Measurements from ENCODE around the gene CTSW. TPM values are rescaled to one million over a fixed set of nuclear protein-coding genes. Genes with fewer than 3 reads are reported as not detected.
A peak's percentile ranks its signal among the peaks of the same experiment; 100 is the strongest.

CTSW gene
- total RNA-seq, 2 experiments from 2014 or later = not detected

GRCh38 chr11:65873318-65874156 is 6.1 kb upstream of the CTSW start:
- Histone ChIP-seq H3K9me2 (ENCODE audit: insufficient read depth, low read length) (no peaks in the 10 kb centered on the region), H3K79me2 (ENCODE audit: insufficient read depth, low read depth, low read length) (no peaks in the 10 kb centered on the region), H3K36me3 (ENCODE audit: insufficient read depth, low read length) (no peaks in the 10 kb centered on the region), H3K4me2 (ENCODE audit: low read length) (peak overlapping the region; percentile 89), H3K4me1 (ENCODE audit: insufficient read depth, low read length, poor library complexity, severe bottlenecking) (peaks cover 28% of the 10 kb centered on the region), H4K20me1 (ENCODE audit: insufficient read depth, low read length) (no peaks in the 10 kb centered on the region), H3K27ac (ENCODE audit: low read depth, low read length, poor library complexity, severe bottlenecking) (peak overlapping the region; percentile 46), H3K9me3 (ENCODE audit: low read length) (no peaks in the 10 kb centered on the region), H3K4me3 (ENCODE audit: low read depth, low read length, poor library complexity, severe bottlenecking) (peak overlapping the region; percentile 61), H2AFZ (ENCODE audit: low read length) (peak overlapping the region; percentile 76; the same call in 1 of the 2 replicates)
- TF ChIP-seq CTCF (conservative IDR thresholded peaks at IDR 0.05; ENCODE audit: low read length) = no peak
- no peak for TF ChIP-seq EZH2phosphoT487 (IDR thresholded peaks at IDR 0.05; ENCODE audit: borderline replicate concordance, low read depth, low read length)
- peak; percentile 94 for DNase-seq (ENCODE audit: low spot score)
- CTCF ChIA-PET (ENCODE audit: unreplicated experiment) = interaction anchor here (1.0 to 1.4 kb wide), 4 partner anchors 11 to 16 kb away, joined by 3 to 5 read pairs (median 4); partner anchors contain the start of gene MUS81
- intact Hi-C loops (cut with micrococcal nuclease; ENCODE audit: unreplicated experiment) = loop anchor here (1.0 kb wide), 1 partner anchor 17 kb away; the partner anchor contains the start of gene CCDC85B
- BruUV-seq (replicated peaks) = no TSS peak
- POLR2A ChIA-PET = interaction anchor here (0.6 to 2.3 kb wide), 7 partner anchors 12 to 1707 kb away, joined by 3 to 12 read pairs (median 5); partner anchors contain the start of genes CCDC85B and MUS81

- POLR2A ChIA-PET = no interaction called here
- DNase-seq (ENCODE audit: low spot score) = no peak
Observed at GRCh38 chr11:65880027-65880426, 390 bp downstream of the CTSW start.

More at GRCh38 chr11:65880027-65880426, 390 bp downstream of the CTSW start:
- intact Hi-C loops (cut with micrococcal nuclease; ENCODE audit: unreplicated experiment) = no loop called here
- H3K9me2 ChIP-seq (ENCODE audit: insufficient read depth, low read length) = no peaks in the 10 kb centered on the region
- no peaks in the 10 kb centered on the region for H4K20me1 ChIP-seq (ENCODE audit: insufficient read depth, low read length)
- no peak overlapping the region for H3K4me3 ChIP-seq (ENCODE audit: low read depth, low read length, poor library complexity, severe bottlenecking)
- no peak overlapping the region for H3K4me2 ChIP-seq (ENCODE audit: low read length)
- H2AFZ ChIP-seq (ENCODE audit: low read length) = no peak overlapping the region
- peaks cover 32% of the 10 kb centered on the region for H3K36me3 ChIP-seq (ENCODE audit: insufficient read depth, low read length)
- H3K27ac ChIP-seq (ENCODE audit: low read depth, low read length, poor library complexity, severe bottlenecking) = no peak overlapping the region
- no peaks in the 10 kb centered on the region for H3K9me3 ChIP-seq (ENCODE audit: low read length)
- BruUV-seq (replicated peaks) = no TSS peak
- no peaks in the 10 kb centered on the region for H3K79me2 ChIP-seq (ENCODE audit: insufficient read depth, low read depth, low read length)
- CTCF ChIA-PET (ENCODE audit: unreplicated experiment) = no interaction called here
- no peak for TF ChIP-seq CTCF (conservative IDR thresholded peaks at IDR 0.05; ENCODE audit: low read length)
- no peak for TF ChIP-seq EZH2phosphoT487 (IDR thresholded peaks at IDR 0.05; ENCODE audit: borderline replicate concordance, low read depth, low read length)
- H3K4me1 ChIP-seq (ENCODE audit: insufficient read depth, low read length, poor library complexity, severe bottlenecking) = peaks cover 10% of the 10 kb centered on the region
